GM13976 (cell line): Measurements from ENCODE around the gene UMAD1.

ENCODE experiments used
- DNase-seq: peaks from one replicate; pipeline ENCODE4 v3.0.0; 2012; ENCODE audit warnings: low spot score
- in situ Hi-C: fragments of 300-500 bp; cut with MboI; formaldehyde crosslinking; loops from one replicate; pipeline ENCODE4 v1.12.0; 2022; ENCODE audit warnings: low sequenced_read_pairs, mixed read lengths, inconsistent platforms; ENCODE audit not compliant: unreplicated experiment
- TF ChIP-seq, protein P1 (sequence below): IDR thresholded peaks from 2 replicates; pipeline ENCODE4 v1.5.1; 2012; ENCODE audit warnings: borderline replicate concordance, mild to moderate bottlenecking; ENCODE audit not compliant: insufficient read depth; ENCODE audit errors: extremely low read depth, missing control alignments, control extremely low read depth

Gene UMAD1

DNA sequence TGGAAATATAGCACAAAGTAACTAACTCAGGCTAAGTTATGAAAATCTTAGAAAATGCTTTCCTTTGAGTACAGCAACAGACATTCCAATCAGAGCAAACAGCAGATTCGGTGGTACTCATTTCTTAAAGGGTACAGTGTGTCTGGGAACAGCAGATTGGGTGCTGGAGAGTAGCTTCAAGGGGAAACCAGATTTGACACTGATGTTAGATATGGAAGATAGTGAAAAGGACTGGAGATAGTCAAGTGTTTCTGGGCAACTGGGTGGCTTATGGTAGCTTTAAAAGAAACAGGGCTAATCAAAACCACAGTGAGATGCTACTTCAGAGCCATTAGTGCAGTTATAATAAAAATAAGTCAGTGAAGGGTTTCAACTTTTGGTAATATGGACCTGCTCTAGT, 12.1 kb upstream of the UMAD1 start:
- TF ChIP-seq, protein P1, sequence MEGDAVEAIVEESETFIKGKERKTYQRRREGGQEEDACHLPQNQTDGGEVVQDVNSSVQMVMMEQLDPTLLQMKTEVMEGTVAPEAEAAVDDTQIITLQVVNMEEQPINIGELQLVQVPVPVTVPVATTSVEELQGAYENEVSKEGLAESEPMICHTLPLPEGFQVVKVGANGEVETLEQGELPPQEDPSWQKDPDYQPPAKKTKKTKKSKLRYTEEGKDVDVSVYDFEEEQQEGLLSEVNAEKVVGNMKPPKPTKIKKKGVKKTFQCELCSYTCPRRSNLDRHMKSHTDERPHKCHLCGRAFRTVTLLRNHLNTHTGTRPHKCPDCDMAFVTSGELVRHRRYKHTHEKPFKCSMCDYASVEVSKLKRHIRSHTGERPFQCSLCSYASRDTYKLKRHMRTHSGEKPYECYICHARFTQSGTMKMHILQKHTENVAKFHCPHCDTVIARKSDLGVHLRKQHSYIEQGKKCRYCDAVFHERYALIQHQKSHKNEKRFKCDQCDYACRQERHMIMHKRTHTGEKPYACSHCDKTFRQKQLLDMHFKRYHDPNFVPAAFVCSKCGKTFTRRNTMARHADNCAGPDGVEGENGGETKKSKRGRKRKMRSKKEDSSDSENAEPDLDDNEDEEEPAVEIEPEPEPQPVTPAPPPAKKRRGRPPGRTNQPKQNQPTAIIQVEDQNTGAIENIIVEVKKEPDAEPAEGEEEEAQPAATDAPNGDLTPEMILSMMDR: no peak
- no peak for DNase-seq
- in situ Hi-C loops: no loop called here

DNA sequence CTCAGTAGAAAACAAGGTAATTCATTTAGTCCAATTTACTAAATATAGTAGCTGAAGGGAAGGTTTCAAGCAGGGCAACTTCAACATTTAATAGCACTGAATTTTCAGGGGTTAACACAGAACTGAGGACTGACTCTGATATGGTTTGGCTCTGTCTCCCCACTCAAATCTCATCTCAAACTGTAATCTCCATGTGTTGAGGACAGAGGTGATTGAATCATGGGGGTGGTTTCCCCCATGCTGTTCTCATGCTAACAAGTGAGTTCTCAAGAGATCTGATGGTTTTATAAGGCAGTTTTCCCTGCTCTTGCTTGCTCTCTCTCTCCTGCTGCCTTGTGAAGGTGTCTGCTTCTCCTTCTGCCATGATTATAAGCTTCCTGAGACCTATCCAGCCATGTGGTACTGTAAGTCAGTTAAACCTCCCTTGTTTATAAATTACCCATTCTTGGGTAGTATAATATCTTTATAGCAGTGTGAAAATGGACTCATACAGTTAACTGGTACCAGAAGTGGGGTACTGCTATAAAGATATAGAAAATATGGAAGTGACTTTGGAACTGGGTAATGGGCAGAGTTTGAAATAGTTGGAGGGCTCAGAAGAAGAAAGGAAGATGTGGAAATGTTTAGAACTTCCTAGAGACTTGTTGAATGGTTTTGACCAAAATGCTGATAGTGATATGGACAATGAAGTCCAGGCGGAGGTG, 9.8 kb upstream of the UMAD1 start:
- TF ChIP-seq, protein P1: no peak
- in situ Hi-C loops: no loop called here
- DNase-seq: no peak

DNA sequence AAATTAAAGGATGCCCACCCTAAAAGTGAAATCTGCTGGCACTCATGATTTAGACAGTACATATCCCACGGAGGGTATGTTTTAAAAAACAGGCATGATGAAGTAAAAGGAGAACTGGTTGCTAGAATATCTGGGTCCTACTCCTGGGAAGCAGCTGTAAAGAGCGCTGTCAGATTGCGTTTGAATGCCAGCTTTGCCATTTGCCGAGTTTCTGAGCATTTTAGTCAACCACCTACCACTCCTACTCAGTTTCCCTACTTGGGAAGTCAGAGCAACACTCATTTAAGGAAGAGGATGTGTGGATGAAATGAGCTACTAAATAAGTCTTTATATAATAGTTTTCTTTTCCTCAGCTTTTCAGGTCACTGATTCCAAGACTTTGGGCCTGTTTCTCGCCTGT, 1.1 kb upstream of the UMAD1 start:
- in situ Hi-C loops: no loop called here
- no peak for DNase-seq
- TF ChIP-seq, protein P1: no peak

DNA sequence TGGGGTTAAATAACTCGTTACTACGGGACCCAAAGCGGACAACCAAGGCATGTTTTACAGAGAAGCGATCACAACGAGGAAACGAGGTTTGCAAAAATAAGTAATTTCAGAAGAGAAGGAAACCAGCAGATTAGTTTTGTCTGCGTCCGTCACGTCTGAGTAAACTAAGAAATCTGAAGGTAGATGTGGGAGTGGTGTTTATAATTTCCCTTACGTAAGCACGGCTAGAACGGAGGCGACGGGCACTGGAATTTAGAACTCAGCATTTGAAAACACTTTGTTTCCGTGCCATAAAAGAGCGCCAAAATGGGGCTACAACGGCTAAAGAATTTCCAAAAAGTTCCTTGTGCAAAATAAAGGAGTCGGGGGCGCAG, 718 bp upstream of the UMAD1 start:
- in situ Hi-C loops: no loop called here
- TF ChIP-seq, protein P1: no peak
- peak; percentile 36 for DNase-seq

DNA sequence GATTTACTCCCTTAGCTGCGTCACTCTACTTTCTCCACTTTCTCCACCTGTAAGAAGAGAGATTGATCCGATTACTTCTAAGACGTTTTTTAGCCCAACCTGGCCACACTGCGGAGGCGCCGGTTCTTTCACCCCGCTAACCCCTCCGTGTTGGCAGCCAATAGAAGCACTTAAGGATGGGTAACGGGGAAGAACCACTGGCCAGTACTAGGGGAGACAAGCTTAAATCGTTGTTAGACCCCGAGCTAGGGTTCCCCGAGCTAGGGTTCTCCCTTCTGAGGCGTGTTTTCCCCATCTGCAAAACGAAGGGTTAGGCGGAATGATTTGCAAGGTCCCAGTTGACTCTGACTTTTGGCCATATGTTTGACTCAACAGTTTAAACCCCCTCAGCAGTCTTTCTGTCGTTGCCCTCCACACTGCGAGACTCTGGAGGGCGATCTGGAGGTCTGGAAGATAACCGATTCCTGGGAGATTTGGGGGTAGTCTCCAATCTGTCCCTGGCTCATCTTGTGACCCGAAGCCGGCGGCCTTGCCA, 644 bp downstream of the UMAD1 start:
- peak; percentile 29 for DNase-seq
- TF ChIP-seq, protein P1: no peak
- in situ Hi-C loops: no loop called here

DNA sequence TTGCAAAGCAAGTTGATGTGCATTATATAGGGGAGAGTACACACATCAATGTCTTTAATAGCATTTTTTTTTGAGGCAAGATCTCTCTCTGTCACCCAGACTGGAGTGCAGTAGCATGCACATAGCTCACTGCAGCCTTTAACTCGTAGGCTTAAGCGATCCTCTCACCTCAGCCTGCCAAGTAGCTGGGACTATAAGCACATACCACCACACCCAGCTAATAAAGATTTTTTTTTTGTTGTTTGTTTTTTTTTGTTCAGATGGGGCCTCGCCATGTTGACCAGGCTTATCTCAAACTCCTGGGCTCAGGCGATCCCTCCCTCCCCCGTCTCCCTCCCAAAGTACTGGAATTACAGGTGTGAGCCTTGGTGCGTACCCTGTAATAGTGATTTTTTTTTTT, 1.5 kb downstream of the UMAD1 start:
- in situ Hi-C loops: no loop called here
- no peak for DNase-seq
- TF ChIP-seq, protein P1: no peak

DNA sequence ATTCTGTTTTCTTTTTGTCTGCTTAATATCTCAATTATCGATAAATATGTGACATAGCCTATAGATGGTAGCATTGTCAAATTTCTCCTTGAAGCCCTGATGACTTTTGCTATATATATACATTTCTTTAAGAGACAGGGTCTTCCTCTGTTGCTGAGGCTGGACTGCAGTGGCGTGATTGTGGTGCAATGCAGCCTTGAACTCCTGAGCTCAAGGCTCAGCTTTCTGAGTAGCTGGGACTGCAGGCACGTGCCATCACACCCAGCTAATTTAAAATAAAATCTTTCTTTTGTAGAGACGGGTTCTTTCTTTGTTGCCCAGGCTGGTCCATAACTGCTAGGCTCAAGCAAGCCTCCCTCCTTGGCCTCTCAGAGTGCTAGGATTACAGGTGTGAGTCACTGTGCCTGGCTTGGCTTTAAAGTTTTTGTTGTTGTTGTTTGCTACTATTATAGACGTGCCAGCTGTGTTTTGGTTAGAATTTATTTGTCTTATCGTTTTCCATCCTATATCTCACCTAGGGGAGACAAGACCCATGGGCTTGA, 7.0 kb downstream of the UMAD1 start:
- TF ChIP-seq, protein P1: no peak
- in situ Hi-C loops: no loop called here
- no peak for DNase-seq
